ENCODE results near the gene LRCOL1.

The LRCOL1 gene

DNA sequence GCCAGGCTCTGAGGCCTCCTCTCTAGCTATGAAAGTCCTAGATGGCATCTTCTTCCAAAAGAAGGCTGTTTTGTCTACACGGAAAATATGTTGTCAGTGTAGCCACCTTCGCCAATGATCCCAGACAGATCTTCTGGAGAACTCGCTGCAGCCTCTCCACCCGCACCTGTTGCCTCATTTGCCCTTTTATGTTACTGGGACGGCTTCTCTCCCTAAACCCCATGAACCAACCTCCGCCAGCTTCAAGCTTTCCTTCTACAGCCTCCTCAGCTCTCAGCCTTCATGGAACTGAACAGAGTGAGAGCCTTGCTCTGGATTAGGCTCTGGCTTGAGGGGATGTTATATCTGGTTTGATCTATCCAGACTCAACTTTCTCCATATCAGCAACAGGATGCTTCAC, 18.9 kb upstream of the LRCOL1 start:
- H2AFZ ChIP-seq (ENCODE audit: low read depth, low read length, severe bottlenecking): no peak overlapping the region
- H3K9ac ChIP-seq (ENCODE audit: low read length): no peak overlapping the region
- no peaks in the 10 kb centered on the region for H3K9me2 ChIP-seq (replicated peaks; ENCODE audit: insufficient read depth, low read length)
- no peak overlapping the region for H3K4me3 ChIP-seq (ENCODE audit: insufficient read depth, low read length, poor library complexity, severe bottlenecking)
- no peak overlapping the region for H3K4me2 ChIP-seq (ENCODE audit: low read depth, low read length, poor library complexity, severe bottlenecking)
- H3K27me3 ChIP-seq (ENCODE audit: low read length): no peaks in the 10 kb centered on the region
- H3K9me3 ChIP-seq (ENCODE audit: insufficient read depth, low read length): no peaks in the 10 kb centered on the region
- H3F3A ChIP-seq (ENCODE audit: insufficient read depth): no peaks in the 10 kb centered on the region
- H3K27ac ChIP-seq (ENCODE audit: low read depth, low read length): no peak overlapping the region
- TF ChIP-seq, protein P1, sequence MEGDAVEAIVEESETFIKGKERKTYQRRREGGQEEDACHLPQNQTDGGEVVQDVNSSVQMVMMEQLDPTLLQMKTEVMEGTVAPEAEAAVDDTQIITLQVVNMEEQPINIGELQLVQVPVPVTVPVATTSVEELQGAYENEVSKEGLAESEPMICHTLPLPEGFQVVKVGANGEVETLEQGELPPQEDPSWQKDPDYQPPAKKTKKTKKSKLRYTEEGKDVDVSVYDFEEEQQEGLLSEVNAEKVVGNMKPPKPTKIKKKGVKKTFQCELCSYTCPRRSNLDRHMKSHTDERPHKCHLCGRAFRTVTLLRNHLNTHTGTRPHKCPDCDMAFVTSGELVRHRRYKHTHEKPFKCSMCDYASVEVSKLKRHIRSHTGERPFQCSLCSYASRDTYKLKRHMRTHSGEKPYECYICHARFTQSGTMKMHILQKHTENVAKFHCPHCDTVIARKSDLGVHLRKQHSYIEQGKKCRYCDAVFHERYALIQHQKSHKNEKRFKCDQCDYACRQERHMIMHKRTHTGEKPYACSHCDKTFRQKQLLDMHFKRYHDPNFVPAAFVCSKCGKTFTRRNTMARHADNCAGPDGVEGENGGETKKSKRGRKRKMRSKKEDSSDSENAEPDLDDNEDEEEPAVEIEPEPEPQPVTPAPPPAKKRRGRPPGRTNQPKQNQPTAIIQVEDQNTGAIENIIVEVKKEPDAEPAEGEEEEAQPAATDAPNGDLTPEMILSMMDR (IDR thresholded peaks at IDR 0.05; ENCODE audit: insufficient read depth, low read length, poor library complexity, severe bottlenecking): no peak
- no peak for TF ChIP-seq EZH2phosphoT487 (conservative IDR thresholded peaks at IDR 0.05; ENCODE audit: low read length)
- H3K79me2 ChIP-seq (ENCODE audit: insufficient read depth, low read length): no peaks in the 10 kb centered on the region
- no peaks in the 10 kb centered on the region for H3K36me3 ChIP-seq (ENCODE audit: low read length)
- no peaks in the 10 kb centered on the region for H4K20me1 ChIP-seq (ENCODE audit: low read depth, low read length)

DNA sequence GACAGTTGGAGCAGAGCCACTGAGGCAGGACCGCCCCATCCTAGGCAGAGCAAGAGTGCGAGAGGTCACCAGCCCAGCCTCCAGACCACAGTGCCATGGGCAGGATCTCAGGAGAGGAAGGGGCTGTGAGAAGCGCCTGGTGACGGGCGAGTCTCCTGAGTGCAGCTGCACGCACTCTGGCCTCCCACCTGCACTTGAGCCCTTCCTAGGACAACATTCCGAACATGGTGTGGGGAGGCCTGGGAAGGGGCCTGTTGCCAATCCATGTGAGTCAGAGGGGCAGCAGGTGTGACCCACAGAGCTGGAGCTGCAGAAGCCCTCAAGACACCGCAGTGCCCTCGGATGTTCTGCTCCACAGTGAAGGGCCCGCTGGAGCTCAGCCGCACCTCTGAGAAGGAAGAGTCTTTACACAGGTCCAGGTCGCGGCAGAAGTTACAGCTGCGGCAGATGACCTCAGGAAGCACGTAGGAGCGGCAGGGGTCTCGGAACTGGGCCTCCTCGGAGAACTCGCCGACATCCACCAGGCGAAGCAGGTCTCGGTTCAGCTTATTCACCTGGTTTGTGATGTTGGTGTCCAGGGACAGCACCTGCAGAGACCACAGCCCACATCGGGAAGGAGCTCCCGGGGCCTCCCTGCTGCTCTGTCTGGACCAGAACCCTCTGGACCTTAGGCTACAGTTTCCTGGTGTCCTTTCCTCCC, 15.5 kb upstream of the LRCOL1 start:
- TF ChIP-seq EZH2phosphoT487 (conservative IDR thresholded peaks at IDR 0.05; ENCODE audit: low read length): no peak
- TF ChIP-seq, protein P1 (IDR thresholded peaks at IDR 0.05; ENCODE audit: insufficient read depth, low read length, poor library complexity, severe bottlenecking): no peak
- no peaks in the 10 kb centered on the region for H3K36me3 ChIP-seq (ENCODE audit: low read length)

DNA sequence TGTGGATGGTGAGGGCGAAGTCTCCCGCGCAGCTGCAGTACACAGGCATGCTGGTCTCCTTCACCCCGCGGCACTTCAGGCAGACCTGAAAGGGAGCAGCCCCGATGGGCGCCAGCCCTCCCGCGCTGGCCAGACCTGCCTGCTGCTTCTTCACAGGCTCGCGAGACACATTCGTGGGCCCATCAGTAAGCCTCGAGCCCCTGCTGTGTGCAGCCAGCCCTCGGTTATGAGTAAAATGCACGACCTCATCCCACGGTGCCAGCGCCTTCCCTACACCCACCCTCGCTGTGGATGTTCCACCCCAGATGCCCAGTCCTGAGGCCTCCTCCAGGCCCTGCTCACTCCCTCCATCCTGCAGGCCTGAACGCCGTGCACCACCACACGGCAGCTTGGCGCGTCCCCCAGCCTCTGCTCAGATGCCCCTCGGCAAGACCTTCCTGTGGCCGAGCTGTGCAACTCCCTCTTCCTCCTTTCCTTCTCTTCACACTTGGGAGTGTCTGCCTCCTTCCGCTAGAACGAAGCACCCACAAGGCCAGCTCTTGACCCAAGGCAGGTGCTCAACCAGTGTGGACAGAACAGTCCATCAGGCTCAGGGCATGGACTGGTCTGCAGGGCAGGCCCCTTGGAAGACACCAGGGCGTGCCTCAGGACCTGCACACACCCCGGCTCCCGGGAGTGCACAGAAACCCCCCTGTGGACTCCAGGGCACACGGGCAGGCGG, 14.7 kb upstream of the LRCOL1 start:
- Histone ChIP-seq H3F3A (ENCODE audit: insufficient read depth) (no peaks in the 10 kb centered on the region), H4K20me1 (ENCODE audit: low read depth, low read length) (no peaks in the 10 kb centered on the region), H3K27ac (ENCODE audit: low read depth, low read length) (no peak overlapping the region), H3K36me3 (ENCODE audit: low read length) (no peaks in the 10 kb centered on the region), H3K27me3 (ENCODE audit: low read length) (no peaks in the 10 kb centered on the region), H3K79me2 (ENCODE audit: insufficient read depth, low read length) (no peaks in the 10 kb centered on the region), H2AFZ (ENCODE audit: low read depth, low read length, severe bottlenecking) (no peak overlapping the region), H3K9me2 (replicated peaks; ENCODE audit: insufficient read depth, low read length) (no peaks in the 10 kb centered on the region), H3K9ac (ENCODE audit: low read length) (no peak overlapping the region), H3K4me3 (ENCODE audit: insufficient read depth, low read length, poor library complexity, severe bottlenecking) (no peak overlapping the region), H3K9me3 (ENCODE audit: insufficient read depth, low read length) (no peaks in the 10 kb centered on the region), H3K4me2 (ENCODE audit: low read depth, low read length, poor library complexity, severe bottlenecking) (no peak overlapping the region)
- TF ChIP-seq, protein P1 (IDR thresholded peaks at IDR 0.05; ENCODE audit: insufficient read depth, low read length, poor library complexity, severe bottlenecking): no peak
- TF ChIP-seq EZH2phosphoT487 (conservative IDR thresholded peaks at IDR 0.05; ENCODE audit: low read length): no peak

More for the DNA sequence above, 15.5 kb upstream of the LRCOL1 start:
- no peaks in the 10 kb centered on the region for H3F3A ChIP-seq (ENCODE audit: insufficient read depth)
- H4K20me1 ChIP-seq (ENCODE audit: low read depth, low read length): no peaks in the 10 kb centered on the region
- no peaks in the 10 kb centered on the region for H3K9me3 ChIP-seq (ENCODE audit: insufficient read depth, low read length)
- H3K9me2 ChIP-seq (replicated peaks; ENCODE audit: insufficient read depth, low read length): no peaks in the 10 kb centered on the region
- no peak overlapping the region for H3K27ac ChIP-seq (ENCODE audit: low read depth, low read length)
- no peak overlapping the region for H3K4me3 ChIP-seq (ENCODE audit: insufficient read depth, low read length, poor library complexity, severe bottlenecking)
- no peak overlapping the region for H3K4me2 ChIP-seq (ENCODE audit: low read depth, low read length, poor library complexity, severe bottlenecking)
- H3K27me3 ChIP-seq (ENCODE audit: low read length): no peaks in the 10 kb centered on the region
- no peak overlapping the region for H2AFZ ChIP-seq (ENCODE audit: low read depth, low read length, severe bottlenecking)
- no peaks in the 10 kb centered on the region for H3K79me2 ChIP-seq (ENCODE audit: insufficient read depth, low read length)
- H3K9ac ChIP-seq (ENCODE audit: low read length): no peak overlapping the region
